GDM1 (cell line): Measurements from ENCODE around the gene GNG7.
"Not testable (repeated sequence)": the region's sequence is repeated elsewhere in the genome, so short reads cannot be mapped to it uniquely, and the experiment has no call there.

ENCODE experiments used
- DNase-seq: peaks from one replicate; lab custom pipeline; 2025; lab: John Stamatoyannopoulos, UW

The GNG7 gene

DNA sequence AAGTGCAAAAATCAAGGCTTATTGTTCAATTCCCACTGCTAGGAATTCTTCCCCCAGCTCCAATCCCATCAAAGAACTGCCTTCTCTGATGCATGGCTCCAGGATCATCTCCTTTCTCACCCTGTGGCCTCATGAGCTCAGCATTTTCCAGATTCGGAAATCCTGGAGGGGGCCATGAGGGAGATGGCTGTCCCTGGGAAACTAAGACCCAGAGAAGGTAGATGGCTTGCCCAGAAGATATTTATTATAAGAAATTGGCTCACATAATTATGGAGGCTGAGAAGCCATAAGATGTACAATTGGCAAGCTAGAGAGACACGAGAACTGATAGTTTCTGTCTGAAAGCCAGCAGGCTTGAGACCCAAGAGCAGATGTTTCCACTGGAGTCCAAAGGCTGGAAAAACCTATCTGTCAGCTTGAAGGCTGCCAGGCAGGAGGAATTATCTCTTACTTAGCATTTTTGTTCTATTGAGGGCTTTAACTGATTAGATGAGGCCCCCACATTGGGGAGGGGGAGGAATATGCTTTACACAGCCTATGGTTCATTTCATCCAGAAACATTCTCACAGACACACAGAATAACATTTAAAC lies 168.0 kb downstream of the GNG7 start:
- DNase-seq, result no peak

GRCh38 chr19:2533686-2534422 lies 168.6 kb downstream of the GNG7 start:
- DNase-seq, result no peak

GRCh38 chr19:2533072-2533425 lies 169.4 kb downstream of the GNG7 start:
- no peak for DNase-seq

DNA sequence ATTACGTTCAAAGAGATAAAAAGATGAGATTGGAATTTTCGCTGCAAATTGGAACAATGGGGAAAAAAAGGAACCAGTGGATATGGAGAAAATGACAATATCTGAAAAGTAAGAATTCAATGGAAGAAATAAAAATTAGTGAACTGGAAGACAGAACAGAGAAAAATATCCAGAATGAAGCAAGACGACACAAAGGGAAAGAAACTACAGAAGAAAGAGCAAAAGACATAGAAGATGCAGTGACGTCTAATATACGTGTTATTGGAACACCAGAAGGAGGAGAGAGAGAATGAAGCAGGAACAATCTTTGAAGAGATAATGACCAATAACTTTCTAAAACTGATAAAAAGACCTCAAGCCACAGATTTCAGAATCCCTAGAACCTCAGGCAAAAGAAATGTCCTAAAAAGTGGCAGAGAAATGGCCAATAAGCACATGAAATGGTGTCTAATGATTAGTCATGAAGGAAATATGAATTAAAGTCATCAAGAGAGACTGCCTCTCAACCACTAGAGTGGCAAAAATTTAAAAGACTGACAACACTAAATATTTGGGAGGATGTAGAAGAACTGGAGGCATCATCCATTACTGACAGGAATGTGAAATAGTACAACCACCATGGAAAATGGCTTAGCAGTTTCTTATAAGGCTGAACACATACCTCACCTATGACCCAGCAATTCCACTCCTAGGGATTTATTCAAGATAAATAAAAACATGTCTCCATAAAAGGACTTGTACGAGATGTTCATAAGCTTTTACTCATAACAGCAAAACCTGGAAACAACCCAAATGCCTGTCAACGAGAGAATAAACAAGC lies 170.0 kb downstream of the GNG7 start:
- no peak for DNase-seq

GRCh38 chr19:2529942-2530341 lies 172.6 kb downstream of the GNG7 start:
- not testable (repeated sequence) for DNase-seq

DNA sequence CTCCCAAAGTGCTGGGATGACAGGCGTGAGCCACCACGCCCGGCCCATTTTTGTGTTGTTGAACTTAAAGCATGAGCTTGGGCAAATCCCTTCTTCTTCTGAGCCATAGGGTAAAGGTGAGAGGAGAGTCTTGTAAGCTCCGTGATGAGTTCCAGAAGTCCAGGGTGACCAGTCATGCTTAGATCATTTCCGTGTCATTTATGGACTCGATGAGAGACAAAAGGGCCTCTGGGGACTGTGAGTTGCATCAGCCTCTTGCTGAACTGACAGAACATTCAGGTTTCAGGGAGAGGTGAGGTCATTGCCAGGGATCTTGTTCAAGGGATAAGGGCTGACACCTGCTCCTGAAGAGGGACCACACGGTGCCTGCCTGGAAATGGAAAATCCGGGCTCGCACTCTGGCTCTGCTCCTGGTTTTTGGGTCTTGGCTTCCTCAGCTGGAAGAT lies 173.0 kb downstream of the GNG7 start:
- DNase-seq, result no peak

GRCh38 chr19:2528675-2529101 lies 173.8 kb downstream of the GNG7 start:
- no peak for DNase-seq

GRCh38 chr19:2527686-2528085 lies 174.8 kb downstream of the GNG7 start:
- DNase-seq, result no peak

DNA sequence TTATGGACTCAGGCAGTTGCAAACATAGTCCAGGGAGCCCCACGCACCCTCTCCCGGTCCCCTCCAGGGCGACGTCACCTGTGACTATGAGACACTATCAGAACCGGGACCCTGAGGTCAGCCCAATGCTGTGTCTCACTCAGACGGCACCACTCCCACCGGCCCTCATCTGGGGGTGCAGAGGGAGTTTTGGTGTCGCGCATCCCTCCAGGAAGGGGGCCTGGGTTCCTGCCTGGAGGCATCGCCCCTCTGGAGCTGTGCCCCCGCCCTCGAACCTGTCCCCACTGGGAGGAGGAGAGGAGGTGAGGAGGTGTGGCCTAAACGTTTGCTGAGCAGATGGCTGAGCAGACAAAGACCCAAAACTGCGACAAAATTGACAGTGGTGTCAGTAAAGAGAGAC lies 175.3 kb downstream of the GNG7 start:
- DNase-seq, result no peak

DNA sequence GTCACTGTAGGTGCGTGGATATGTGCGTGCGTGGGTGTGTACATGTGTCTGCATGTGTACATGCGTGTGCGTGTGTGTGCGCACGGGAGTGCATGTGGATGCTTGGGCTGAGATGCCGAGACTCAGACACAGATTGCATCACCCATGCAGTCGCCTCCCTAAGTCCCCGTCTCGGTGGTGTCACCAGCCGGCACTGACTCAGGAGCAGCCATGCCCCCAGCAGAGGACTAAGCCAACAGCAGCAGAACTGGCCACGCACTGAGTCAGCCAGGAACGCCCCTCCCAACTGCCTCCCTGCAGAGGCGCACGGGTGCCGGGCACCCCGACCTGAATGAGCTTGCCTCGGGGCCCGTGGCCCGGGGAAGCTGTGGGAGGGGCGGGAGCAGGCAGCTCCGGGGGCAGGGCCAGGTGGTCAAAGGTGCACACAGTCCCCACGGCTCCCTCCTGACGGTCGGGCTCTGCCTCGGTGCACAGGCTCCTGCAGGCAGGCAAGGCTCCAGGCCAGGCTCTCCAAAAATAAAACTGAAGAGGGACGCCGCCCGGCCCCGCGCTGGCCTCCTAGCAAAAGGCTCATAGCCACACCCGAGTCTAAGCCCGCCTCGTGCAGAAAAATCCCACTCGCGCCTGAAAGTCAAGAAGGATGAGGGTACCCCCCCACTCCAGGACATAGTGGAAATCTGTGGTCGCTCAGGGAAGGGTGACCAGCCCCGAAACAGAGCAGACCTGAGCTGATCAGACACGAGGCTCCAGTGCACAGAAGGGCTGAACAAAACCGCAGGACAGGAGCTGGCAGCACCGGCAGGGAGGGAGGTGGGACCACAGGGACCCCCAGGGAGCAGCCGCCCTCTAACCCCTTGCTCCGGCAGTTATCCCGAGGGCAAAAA lies 177.4 kb downstream of the GNG7 start:
- DNase-seq, result no peak

GRCh38 chr19:2524361-2524839 lies 178.1 kb downstream of the GNG7 start:
- no peak for DNase-seq

DNA sequence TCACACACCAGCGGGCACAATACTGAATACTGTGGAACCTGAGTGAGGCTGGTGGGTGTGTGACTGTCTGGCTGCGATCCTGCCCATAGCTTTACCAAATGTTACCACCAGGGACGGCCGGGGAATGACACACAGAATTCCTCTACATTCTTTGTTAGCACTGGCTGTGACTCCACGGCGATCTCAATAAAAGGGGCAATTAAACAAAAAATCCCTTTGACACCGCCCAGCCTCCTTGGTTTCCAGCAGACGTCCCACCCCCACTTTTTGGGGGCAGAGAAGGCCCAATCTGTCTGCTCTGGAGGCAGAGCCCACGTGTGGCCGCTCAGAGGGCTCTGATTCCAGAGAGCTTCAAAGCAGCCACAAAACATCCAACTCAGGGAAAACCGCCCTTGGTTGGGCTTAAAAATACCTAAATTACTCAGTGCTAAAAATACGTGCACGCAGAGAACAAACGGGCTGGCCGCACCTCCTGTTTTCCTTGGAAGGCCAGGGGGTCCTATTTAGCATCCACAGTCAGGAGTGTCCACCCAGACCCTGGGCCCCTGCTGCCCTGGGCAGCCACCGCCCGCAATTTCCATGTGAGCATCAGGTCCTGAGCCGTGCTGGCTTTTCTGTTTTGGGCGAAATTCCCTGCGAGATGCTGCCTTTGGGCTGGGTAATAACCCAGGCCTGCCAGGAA lies 178.7 kb downstream of the GNG7 start:
- DNase-seq, result no peak

DNA sequence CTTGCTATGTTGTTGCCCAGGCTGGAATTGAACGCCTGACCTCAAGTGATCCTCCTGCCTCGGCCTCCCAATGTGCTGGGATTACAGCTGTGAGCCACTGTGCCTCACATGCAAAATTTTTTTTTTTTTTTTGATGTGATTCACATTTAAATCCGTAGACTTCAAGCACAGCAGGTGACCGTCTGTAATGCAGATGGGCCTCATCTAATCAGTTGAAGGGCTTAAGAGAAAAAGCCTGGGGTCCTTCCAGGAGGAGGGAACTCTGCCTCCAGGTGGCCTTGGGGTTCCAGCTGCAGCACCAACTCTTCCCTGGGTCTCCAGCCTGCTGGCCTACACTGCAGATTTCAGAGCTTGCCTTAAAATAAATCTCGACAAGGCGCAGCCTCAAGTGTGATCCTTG lies 183.0 kb downstream of the GNG7 start:
- DNase-seq, result no peak

DNA sequence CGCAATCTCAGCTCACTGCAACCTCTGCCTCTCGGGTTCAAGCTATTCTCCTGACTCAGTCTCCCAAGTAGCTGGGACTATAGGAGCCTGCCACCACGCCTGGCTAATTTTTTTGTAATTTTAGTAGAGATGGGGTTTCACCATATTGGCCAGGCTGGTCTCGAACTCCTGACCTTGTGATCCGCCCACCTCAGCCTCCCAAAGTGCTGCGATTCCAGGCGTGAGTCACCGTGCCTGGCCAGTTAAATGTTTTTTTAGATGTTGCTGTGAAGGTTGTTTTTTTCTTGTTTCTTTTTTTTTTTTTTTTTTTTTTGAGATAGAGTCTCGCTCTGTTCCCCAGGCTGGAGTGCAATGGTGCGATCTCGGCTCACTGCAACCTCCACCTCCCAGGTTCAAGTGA lies 183.6 kb downstream of the GNG7 start:
- DNase-seq, result not testable (repeated sequence)

DNA sequence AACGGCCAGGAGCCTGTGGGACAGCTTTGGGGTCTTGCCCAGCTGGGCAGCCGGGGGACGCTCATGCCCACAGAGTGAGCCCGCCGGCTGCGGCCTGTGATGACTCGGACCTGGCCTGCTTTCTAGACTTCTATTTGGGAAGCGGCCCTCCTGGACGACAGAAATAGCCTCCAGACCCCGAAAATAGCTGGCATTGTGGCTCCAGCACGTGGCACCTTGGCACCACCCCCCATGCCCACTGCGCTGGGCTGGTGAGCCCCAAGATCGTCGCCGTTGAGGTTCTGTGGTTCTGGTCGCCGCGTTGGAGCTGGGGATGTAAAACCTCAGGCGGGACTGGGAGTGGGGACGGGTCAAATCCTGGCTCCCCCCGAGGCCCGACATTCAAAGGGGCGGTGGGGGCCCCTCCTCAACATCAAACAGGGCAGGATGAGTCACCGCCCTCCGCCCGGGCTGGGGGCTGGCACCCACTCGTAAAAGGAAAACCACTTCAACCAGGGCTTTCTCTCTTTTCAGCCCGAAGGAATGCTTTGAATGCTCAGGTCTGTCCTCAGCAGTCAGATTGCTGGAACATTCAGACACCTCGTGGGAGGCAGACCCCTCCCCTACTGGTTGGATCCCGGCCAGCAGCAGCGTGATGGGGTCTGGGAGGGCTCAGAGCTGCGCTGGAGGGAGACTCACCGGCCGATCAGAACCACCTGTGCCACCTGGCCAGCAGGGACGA lies 184.5 kb downstream of the GNG7 start:
- DNase-seq, result no peak

DNA sequence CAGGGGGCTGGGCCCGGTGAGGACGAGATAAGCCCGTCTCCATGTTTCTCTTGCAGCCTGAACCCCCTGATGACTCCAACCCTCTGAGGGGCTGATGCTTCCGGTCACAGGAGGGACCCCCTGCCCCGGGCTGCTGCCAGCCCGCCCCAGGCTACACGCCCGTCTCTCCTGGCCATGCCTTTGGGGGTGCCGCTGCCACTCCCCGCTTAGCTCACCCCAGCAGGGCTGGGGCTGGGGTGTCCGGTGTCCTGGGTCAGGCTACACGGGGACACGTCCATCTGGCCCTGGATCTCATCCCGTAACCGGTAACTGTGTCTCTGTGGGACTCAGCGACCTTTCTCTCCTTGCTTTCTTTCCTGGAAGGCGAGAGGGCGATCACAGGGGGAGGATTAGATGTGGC lies 185.8 kb downstream of the GNG7 start:
- DNase-seq, result no peak

GRCh38 chr19:2514981-2515518 lies 187.4 kb downstream of the GNG7 start:
- DNase-seq, result no peak

DNA sequence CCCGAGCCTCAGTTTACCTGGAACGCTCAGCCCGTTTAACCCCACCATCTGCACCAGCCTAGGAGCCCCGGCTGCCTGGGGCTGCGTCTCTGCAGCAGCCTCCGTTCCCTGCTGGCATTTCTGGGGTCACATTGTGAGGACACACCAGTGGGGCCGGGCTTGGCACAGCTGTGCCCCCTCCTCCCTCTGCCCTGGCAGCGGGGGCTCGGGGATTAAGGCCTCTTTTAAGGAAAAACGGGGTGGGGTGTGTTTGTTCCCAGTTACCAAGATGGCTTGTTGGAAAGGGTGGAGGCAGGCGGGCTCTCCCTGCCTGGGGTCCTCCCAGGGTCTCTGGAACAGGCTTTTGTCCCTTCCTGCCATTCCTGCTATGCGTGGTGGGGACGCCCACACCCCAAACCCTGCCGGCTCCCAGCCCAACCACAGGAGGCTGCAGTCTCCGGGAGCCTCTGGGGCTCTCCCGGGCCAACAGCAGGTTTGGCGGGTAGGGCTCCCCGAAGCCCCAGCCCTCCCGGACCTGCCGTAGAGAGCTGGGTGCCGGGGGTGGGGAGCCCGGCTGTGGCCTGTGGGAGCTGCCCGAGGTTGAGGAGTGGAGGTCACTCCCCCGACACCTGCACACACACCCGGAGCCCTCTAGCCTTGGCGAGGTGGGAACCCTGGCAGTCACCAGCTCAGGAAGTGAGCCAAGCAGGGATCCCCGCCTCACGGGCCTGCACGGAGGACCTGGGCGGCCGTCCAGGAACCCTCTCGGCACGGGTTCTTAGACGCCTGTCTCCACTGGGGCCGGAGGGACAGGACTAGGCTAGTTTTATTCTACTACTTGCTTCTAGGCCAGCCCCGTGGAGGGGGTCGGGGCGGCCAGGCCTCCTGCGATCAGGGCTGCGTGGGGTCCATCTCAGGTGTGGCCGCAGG lies 189.7 kb downstream of the GNG7 start:
- no peak for DNase-seq

DNA sequence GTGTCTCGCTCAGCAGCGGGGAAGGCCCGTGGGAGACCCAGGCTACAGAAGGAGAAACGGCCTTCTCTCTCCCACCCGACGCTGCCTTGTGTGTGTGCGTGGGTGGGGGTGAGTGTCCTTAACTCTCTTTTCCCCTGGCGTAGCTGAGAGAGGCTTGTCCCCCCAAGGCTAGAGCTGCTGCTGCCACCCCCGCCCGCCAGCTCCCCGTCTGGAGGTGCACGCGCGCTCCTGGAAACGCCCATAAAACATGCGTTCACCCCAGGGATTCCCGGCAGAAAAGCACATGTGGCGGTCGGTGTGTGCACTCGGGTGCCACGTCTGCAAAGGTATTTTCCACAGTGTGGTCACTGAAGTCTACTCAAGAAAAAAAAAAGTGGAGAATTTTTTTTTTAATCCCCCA lies 190.5 kb downstream of the GNG7 start:
- no peak for DNase-seq
